Measurements from ENCODE around the gene SUFU. TPM values are rescaled to one million over a fixed set of nuclear protein-coding genes. Genes with fewer than 3 reads are reported as not detected.

SUFU gene
- total and polyA plus RNA-seq, 2 donors (not counting 1 experiment from before 2014, with no cell fraction given), result 4.8 to 13.3 TPM

DNA sequence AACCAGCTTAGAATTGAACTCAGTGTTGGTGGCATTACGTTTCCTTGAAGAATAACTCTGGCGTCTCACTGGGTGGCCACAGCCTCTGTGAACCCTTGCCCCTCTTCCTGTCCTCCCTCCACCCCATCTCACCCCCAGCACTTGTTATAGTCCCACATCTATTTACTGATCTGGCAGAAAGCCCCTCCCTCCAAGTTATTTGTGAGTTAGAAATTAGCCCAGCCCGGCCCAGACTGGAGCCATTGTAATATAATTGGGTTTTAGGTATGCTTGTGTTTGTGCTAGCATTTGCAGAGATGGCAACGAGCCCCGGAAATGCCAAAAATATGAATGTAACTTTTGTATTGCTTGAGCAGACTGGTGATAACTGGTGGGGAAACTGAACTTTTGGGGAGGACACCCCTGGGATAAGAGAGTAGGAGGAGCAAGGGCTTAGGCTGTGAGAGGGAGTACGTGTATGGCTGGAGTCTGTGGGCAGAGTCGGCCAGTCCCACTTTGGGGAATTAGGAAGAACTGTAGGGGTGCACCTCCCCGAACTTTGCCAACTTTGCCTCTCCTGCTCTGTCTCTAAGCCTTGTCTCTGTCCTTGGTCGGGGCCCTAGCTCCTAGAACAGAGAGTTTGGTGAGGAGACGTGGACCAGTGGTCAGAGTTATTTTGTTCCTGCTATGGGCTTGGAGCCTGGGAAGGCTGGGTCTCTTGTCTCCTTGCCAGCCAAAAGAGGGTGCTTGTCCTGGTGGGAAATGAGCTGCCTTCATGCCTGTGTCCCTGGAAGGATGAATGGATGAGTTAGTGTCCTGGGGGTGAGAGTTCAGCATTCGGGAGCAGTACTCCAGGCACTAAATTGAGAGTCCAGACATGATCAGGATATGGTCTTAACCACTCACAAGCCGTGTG lies 121.2 kb downstream of the SUFU start:
- H3K36me3 ChIP-seq (replicated peaks in 1 of 2; ENCODE audit: control extremely low read depth in 1 of 2, control insufficient read depth in 1 of 2, extremely low read depth in 1 of 2, insufficient read depth in 2 of 2, low read length in 1 of 2), result peaks cover 0 to 9% of the 10 kb centered on the region in 2 experiments
- Mint-ChIP-seq H3K27me3 (no peaks in the 10 kb centered on the region), H3K4me3 (no peak overlapping the region), H3K4me1 (peaks cover 15% of the 10 kb centered on the region), H3K9me3 (ENCODE audit: insufficient read depth) (no peaks in the 10 kb centered on the region), H3K27ac (peak overlapping the region; percentile 28)
- no peak overlapping the region for H3K27ac ChIP-seq (ENCODE audit: low read length in 2 of 2)
- 95% methylated on average over 11 of the region's 12 CpGs for WGBS (ENCODE audit: insufficient coverage)
- DNase-seq (no peak), ATAC-seq (ENCODE audit: low read depth) (no peak)
- CTCF ChIA-PET, result no interaction called here
- intact Hi-C loops (cut with micrococcal nuclease), result no loop called here
- no peaks in the 10 kb centered on the region for H3K9me3 ChIP-seq (ENCODE audit: control extremely low read depth in 1 of 3, control insufficient read depth in 2 of 3, insufficient read depth in 1 of 3, low read length in 2 of 3)
- POLR2A ChIA-PET, result no interaction called here
- TF ChIP-seq, protein P1, sequence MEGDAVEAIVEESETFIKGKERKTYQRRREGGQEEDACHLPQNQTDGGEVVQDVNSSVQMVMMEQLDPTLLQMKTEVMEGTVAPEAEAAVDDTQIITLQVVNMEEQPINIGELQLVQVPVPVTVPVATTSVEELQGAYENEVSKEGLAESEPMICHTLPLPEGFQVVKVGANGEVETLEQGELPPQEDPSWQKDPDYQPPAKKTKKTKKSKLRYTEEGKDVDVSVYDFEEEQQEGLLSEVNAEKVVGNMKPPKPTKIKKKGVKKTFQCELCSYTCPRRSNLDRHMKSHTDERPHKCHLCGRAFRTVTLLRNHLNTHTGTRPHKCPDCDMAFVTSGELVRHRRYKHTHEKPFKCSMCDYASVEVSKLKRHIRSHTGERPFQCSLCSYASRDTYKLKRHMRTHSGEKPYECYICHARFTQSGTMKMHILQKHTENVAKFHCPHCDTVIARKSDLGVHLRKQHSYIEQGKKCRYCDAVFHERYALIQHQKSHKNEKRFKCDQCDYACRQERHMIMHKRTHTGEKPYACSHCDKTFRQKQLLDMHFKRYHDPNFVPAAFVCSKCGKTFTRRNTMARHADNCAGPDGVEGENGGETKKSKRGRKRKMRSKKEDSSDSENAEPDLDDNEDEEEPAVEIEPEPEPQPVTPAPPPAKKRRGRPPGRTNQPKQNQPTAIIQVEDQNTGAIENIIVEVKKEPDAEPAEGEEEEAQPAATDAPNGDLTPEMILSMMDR (IDR thresholded peaks at IDR 0.05), result no peak
- no peak for TF ChIP-seq EZH2 (IDR thresholded peaks at IDR 0.05; ENCODE audit: borderline replicate concordance, insufficient read depth, low read depth, low read length, poor library complexity, severe bottlenecking)
- H4K20me1 ChIP-seq (ENCODE audit: control insufficient read depth, insufficient read depth, low read length, poor library complexity, severe bottlenecking), result no peaks in the 10 kb centered on the region
- H3K4me2 ChIP-seq (replicated peaks; ENCODE audit: low read depth, low read length, poor library complexity, severe bottlenecking), result no peak overlapping the region
- H3K27me3 ChIP-seq (replicated peaks in 1 of 4; ENCODE audit: control extremely low read depth in 1 of 4, control insufficient read depth in 3 of 4, insufficient read depth in 4 of 4, low read length in 3 of 4), result no peaks in the 10 kb centered on the region
- no peak overlapping the region for H3K9ac ChIP-seq (ENCODE audit: low read length)
- H2AFZ ChIP-seq (ENCODE audit: insufficient read depth, low read depth, low read length, poor library complexity, severe bottlenecking), result no peak overlapping the region
- H3K4me1 ChIP-seq (ENCODE audit: control insufficient read depth in 2 of 2, insufficient read depth in 2 of 2, low read length in 2 of 2), result peaks cover 0 to 4% of the 10 kb centered on the region in 2 donors
- no peak overlapping the region for H3K4me3 ChIP-seq (ENCODE audit: control extremely low read depth in 1 of 5, extremely low read depth in 1 of 5, insufficient read depth in 1 of 5, low read depth in 2 of 5, low read length in 4 of 5)
- no peaks in the 10 kb centered on the region for H3K79me2 ChIP-seq (ENCODE audit: control insufficient read depth, insufficient read depth, low read length)

DNA sequence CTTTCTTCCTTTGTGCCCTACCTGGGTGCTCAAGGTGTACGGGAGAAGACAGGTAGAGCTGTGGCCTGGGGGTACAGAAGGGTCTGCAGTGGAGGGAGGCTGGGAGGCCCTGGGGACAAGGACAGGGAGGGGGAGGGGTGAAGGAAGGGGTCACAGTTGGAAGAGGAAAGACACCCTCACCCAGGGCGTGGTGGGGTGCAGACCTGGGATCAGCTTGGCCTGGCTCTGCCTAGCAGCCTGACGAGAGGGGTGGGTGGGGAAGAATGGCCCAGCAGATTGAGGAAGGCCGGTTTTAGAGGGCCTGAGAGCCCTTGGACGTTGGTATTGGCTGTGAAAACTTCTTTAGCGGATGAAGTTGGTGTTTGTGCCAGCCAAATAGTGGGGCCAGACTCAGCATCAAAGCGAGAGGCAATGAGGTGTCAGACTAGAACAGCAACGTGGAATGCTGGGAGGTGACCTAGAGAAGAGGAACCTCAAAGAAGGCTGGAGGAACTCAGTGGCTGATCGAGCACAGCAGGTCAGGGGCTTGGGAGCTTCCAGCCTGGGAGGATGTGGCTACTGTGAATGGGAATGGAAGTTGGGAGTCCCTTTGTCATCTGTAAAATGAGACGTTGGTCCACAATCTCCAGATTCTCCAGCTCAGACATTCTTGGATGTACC lies 122.4 kb downstream of the SUFU start:
- DNase-seq, result no peak
- Mint-ChIP-seq H3K27me3 (no peaks in the 10 kb centered on the region), H3K4me3 (no peak overlapping the region), H3K27ac (no peak overlapping the region), H3K4me1 (peaks cover 15% of the 10 kb centered on the region), H3K9me3 (ENCODE audit: insufficient read depth) (no peaks in the 10 kb centered on the region)
- ChIA-PET CTCF (no interaction called here), POLR2A (no interaction called here)
- Histone ChIP-seq H3K79me2 (ENCODE audit: control insufficient read depth, insufficient read depth, low read length) (no peaks in the 10 kb centered on the region), H3K4me1 (ENCODE audit: control insufficient read depth in 2 of 2, insufficient read depth in 2 of 2, low read length in 2 of 2) (peaks cover 0 to 4% of the 10 kb centered on the region in 2 donors), H3K9me3 (ENCODE audit: control extremely low read depth in 1 of 3, control insufficient read depth in 2 of 3, insufficient read depth in 1 of 3, low read length in 2 of 3) (no peaks in the 10 kb centered on the region), H2AFZ (ENCODE audit: insufficient read depth, low read depth, low read length, poor library complexity, severe bottlenecking) (no peak overlapping the region), H3K27me3 (replicated peaks in 1 of 4; ENCODE audit: control extremely low read depth in 1 of 4, control insufficient read depth in 3 of 4, insufficient read depth in 4 of 4, low read length in 3 of 4) (no peaks in the 10 kb centered on the region), H3K27ac (ENCODE audit: low read length in 2 of 2) (no peak overlapping the region), H3K4me3 (ENCODE audit: control extremely low read depth in 1 of 5, extremely low read depth in 1 of 5, insufficient read depth in 1 of 5, low read depth in 2 of 5, low read length in 4 of 5) (no peak overlapping the region), H3K36me3 (replicated peaks in 1 of 2; ENCODE audit: control extremely low read depth in 1 of 2, control insufficient read depth in 1 of 2, extremely low read depth in 1 of 2, insufficient read depth in 2 of 2, low read length in 1 of 2) (peaks cover 0 to 9% of the 10 kb centered on the region in 2 experiments), H3K9ac (ENCODE audit: low read length) (no peak overlapping the region), H3K4me2 (replicated peaks; ENCODE audit: low read depth, low read length, poor library complexity, severe bottlenecking) (no peak overlapping the region), H4K20me1 (ENCODE audit: control insufficient read depth, insufficient read depth, low read length, poor library complexity, severe bottlenecking) (no peaks in the 10 kb centered on the region)
- 80% methylated on average over 9 of the region's 10 CpGs for WGBS (ENCODE audit: insufficient coverage)
- ATAC-seq (ENCODE audit: low read depth), result no peak
- TF ChIP-seq, protein P1 (IDR thresholded peaks at IDR 0.05), result no peak
- TF ChIP-seq EZH2 (IDR thresholded peaks at IDR 0.05; ENCODE audit: borderline replicate concordance, insufficient read depth, low read depth, low read length, poor library complexity, severe bottlenecking), result no peak
- intact Hi-C loops (cut with micrococcal nuclease), result no loop called here

All from B cell (primary cell).